Fibroblast of villous mesenchyme (primary cell): Measurements from ENCODE around the gene DCAF7. TPM values are rescaled to one million over a fixed set of nuclear protein-coding genes. Genes with fewer than 3 reads are reported as not detected.

Source experiments
- DNase-seq: peaks from one replicate; pipeline ENCODE4 v3.0.0-alpha.2; 2010; ENCODE audit warnings: low read depth
- H3K4me3 ChIP-seq: 2 replicates; pipeline ENCODE4 v1.5.1; 2011; ENCODE audit warnings: low read depth, mild to moderate bottlenecking, low read length
- total RNA-seq: library from RNA; depleted of rRNA; stranded (reverse); fragments of >200 nt; gene quantifications from 2 replicates; pipeline ENCODE4 v1.2.3, GENCODE V29; 2012
- TF ChIP-seq, protein P1 (sequence below): IDR thresholded peaks from 2 replicates; pipeline ENCODE4 v1.5.1; 2012; ENCODE audit warnings: low read depth, mild to moderate bottlenecking, low read length; ENCODE audit not compliant: insufficient read depth

Gene DCAF7
- total RNA-seq, 1 donor = 52.7 TPM

DNA sequence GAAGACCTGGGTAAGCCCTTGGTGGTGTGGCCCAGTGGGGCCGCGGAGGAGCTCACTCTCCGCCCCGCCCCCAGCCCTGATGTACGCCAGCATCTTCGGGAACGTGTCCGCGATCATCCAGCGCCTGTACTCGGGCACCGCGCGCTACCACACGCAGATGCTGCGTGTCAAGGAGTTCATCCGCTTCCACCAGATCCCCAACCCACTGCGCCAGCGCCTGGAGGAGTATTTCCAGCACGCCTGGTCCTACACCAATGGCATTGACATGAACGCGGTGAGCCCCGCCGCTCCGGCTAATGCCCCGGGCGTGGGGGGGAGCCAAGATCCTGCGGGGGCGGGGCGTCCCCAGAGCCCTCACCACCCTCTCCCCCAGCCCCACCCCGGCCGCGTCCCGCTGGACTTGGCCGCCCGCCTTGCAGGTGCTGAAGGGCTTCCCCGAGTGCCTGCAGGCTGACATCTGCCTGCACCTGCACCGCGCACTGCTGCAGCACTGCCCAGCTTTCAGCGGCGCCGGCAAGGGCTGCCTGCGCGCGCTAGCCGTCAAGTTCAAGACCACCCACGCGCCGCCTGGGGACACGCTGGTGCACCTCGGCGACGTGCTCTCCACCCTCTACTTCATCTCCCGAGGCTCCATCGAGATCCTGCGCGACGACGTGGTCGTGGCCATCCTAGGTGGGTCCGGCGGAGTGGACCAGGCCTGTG is 12.1 kb upstream of the DCAF7 start:
- no peak for DNase-seq
- H3K4me3 ChIP-seq = no peak overlapping the region
- TF ChIP-seq, protein P1, sequence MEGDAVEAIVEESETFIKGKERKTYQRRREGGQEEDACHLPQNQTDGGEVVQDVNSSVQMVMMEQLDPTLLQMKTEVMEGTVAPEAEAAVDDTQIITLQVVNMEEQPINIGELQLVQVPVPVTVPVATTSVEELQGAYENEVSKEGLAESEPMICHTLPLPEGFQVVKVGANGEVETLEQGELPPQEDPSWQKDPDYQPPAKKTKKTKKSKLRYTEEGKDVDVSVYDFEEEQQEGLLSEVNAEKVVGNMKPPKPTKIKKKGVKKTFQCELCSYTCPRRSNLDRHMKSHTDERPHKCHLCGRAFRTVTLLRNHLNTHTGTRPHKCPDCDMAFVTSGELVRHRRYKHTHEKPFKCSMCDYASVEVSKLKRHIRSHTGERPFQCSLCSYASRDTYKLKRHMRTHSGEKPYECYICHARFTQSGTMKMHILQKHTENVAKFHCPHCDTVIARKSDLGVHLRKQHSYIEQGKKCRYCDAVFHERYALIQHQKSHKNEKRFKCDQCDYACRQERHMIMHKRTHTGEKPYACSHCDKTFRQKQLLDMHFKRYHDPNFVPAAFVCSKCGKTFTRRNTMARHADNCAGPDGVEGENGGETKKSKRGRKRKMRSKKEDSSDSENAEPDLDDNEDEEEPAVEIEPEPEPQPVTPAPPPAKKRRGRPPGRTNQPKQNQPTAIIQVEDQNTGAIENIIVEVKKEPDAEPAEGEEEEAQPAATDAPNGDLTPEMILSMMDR = no peak

DNA sequence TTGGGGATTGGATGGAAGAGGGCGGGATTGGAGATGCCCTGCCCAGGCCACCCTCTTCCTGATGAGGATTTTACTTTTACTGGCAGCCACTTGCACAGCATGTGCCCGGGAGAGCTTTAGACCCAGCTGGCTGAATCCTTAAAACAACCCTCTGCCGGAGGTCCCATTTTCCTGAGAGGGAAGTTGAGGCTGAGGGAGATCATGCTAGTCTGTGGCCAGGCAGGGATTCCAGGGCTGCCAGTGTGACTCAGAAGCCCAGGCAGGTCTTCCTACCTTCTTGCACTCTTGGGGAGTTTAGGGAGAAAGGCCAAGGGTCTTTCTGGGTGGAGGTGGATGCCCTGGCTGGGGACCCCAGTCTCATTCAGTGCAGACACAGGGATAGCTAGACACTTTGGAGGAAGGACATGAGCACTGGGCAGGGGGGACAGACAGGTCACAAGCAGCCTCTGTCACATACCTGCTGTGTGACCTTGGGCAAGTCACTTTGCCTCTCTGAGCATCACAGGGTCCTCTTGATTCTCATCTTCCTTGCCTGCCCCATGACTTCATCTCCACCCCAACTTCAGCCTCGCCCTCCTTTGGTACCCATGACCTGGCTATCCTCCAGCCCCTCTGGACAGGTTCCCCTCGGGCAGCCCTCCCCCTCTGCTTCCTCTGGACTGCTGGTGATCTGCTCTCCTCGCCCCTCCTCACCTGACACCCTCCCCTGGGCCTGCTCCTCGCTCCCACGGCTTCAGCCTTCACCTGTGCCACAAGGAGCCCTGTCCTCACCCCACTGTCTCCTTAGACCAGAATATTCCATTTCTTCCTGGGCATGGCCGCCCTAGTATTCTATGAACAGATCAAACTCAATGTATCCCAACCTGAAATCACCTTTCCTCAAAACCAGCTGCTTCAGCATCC is 11.3 kb upstream of the DCAF7 start:
- TF ChIP-seq, protein P1 = no peak
- H3K4me3 ChIP-seq = no peak overlapping the region
- DNase-seq = no peak

DNA sequence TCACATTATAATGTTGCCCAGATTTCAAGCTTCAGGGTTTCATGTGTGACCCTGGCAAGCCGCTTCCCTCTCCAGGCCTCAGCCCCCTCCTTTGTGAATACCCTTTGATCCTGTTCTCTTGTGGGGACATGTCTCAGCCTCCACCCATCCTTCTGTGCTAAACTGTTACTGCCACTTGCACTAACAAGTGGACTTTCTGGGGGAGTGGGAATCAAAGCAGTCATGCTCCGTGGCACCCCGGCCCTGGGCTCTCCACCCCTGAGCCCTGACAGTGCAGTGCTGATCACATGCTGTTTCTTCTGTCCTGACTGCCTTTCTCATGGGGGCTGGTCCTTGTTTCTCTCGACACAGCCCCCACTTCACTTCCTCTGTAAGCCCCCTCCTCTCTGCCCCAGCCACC is 9.7 kb upstream of the DCAF7 start:
- DNase-seq = no peak
- TF ChIP-seq, protein P1 = no peak
- H3K4me3 ChIP-seq = no peak overlapping the region

DNA sequence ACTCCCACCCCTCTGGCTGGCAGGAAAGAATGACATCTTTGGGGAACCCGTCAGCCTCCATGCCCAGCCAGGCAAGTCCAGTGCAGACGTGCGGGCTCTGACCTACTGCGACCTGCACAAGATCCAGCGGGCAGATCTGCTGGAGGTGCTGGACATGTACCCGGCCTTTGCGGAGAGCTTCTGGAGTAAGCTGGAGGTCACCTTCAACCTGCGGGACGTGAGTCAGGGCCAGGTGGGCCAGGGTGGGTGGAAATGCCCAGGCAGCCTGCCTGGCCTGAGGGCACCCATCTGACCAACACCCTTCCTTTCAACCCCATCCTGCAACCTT is 8.1 kb upstream of the DCAF7 start:
- TF ChIP-seq, protein P1 = no peak
- DNase-seq = no peak
- H3K4me3 ChIP-seq = no peak overlapping the region

DNA sequence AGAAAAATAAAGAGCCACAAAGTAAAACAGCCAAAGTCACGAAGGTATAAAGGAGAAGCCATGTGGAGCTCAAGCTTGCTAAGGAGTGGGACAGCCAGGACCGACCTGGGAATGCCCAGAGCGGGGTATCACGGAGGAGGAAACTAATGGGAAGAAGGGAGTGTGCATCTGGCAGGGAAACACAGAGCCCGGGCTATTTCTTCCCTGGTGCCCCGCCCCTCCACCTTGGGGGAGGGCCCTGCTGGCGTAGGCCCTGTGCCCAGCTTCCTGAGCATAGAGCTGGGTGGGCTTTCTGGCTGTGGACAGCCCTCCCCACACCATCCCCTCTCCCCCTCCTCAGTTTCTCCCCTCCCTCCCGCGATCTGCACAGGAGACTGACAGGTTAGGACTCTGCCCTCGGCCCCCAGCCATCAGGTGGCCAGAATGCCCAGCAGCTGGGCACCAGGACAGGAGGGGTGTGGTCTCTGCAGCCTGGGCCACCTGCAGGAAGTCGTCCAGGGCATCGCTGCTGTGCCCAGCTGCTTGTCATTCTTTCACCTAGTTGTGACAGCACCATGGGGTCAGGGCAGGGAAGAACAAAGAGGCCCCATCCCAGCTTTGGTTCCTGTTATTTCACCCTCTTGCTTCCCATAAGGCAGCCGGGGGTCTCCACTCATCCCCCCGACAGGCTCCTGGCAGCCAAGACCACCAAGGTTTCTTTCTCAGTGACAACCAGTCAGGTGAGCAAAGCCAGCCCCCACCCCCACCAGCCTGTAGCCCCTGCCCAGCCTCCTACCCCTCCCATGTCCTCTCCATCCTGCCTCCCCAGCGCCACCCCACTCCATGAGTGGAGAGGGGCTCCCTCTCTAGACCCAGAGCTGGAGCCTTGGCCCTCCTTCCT is 7.1 kb upstream of the DCAF7 start:
- TF ChIP-seq, protein P1 = no peak
- DNase-seq = no peak
- H3K4me3 ChIP-seq = no peak overlapping the region

DNA sequence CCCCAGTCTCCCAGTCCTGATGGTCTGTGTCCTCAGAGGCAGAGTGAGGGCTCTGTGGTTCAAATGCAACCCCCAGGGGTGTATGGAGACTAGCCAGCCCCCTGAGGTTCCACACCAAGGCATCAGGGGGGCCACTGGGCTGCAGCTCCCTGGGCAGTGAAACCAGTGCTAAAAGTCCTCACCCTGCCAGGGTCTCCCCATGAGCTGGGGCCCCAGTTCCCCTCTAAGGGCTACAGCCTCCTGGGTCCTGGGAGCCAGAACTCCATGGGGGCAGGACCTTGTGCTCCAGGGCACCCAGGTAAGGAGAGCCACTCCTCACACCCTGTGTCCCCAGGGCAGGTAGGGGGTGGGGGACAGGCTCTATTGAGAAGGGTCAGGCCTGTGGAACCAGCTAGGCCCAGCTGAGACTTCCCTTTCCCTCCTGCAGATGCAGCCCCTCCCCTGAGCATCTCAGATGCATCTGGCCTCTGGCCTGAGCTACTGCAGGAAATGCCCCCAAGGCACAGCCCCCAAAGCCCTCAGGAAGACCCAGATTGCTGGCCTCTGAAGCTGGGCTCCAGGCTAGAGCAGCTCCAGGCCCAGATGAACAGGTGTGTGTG is 6.4 kb upstream of the DCAF7 start:
- DNase-seq = no peak
- TF ChIP-seq, protein P1 = no peak
- H3K4me3 ChIP-seq = no peak overlapping the region
